ENCODE data around the gene EIF2B1. TPM values are rescaled to one million over a fixed set of nuclear protein-coding genes. Genes with fewer than 3 reads are reported as not detected.

The EIF2B1 gene
- 10 to 100 TPM; 41.8 to 55.1 (median 48.4) TPM for polyA plus RNA-seq (ENCODE audit: insufficient read length in 10 of 10)
- long read RNA-seq, donor 1, transcript EIF2B1-201 (9 exons, 2,477 nt), result major isoform, 9 of 20 reads
- long read RNA-seq, donor 1, partial matches to known transcripts, result 6 of 20 reads
- long read RNA-seq, donor 1, other reads (novel, unspliced or antisense), result 0 of 20 reads
- long read RNA-seq, donor 2, transcript EIF2B1-201 (9 exons, 2,477 nt), result major isoform, 5 of 9 reads
- long read RNA-seq, donor 2, partial matches to known transcripts, result 0 of 9 reads
- long read RNA-seq, donor 2, other reads (novel, unspliced or antisense), result 0 of 9 reads
- long read RNA-seq, donor 3, result 0 reads
- long read RNA-seq, donor 4, transcript EIF2B1-201 (9 exons, 2,477 nt), result major isoform, 14 of 16 reads
- long read RNA-seq, donor 4, partial matches to known transcripts, result 0 of 16 reads
- long read RNA-seq, donor 4, other reads (novel, unspliced or antisense), result 0 of 16 reads
- long read RNA-seq, donor 5, transcript EIF2B1-204 (5 exons, 1,768 nt), result minor isoform, 5 of 31 reads
- long read RNA-seq, donor 5, transcript EIF2B1-202 (4 exons, 622 nt), result minor isoform, 5 of 31 reads
- long read RNA-seq, donor 5, transcript EIF2B1-201 (9 exons, 2,477 nt), result major isoform, 16 of 31 reads
- long read RNA-seq, donor 5, partial matches to known transcripts, result 5 of 31 reads
- long read RNA-seq, donor 5, other reads (novel, unspliced or antisense), result 0 of 31 reads
- long read RNA-seq, donor 6, transcript EIF2B1-201 (9 exons, 2,477 nt), result major isoform, 17 of 21 reads
- long read RNA-seq, donor 6, partial matches to known transcripts, result 0 of 21 reads
- long read RNA-seq, donor 6, other reads (novel, unspliced or antisense), result 0 of 21 reads
- long read RNA-seq, donor 7, transcript EIF2B1-201 (9 exons, 2,477 nt), result major isoform, 9 of 21 reads
- long read RNA-seq, donor 7, partial matches to known transcripts, result 6 of 21 reads
- long read RNA-seq, donor 7, other reads (novel, unspliced or antisense), result 0 of 21 reads
- long read RNA-seq, donor 8, transcript EIF2B1-201 (9 exons, 2,477 nt), result major isoform, 11 of 13 reads
- long read RNA-seq, donor 8, partial matches to known transcripts, result 0 of 13 reads
- long read RNA-seq, donor 8, other reads (novel, unspliced or antisense), result 0 of 13 reads
- long read RNA-seq, donor 9, partial matches to known transcripts, result 0 of 2 reads
- long read RNA-seq, donor 9, other reads (novel, unspliced or antisense), result 0 of 2 reads

DNA sequence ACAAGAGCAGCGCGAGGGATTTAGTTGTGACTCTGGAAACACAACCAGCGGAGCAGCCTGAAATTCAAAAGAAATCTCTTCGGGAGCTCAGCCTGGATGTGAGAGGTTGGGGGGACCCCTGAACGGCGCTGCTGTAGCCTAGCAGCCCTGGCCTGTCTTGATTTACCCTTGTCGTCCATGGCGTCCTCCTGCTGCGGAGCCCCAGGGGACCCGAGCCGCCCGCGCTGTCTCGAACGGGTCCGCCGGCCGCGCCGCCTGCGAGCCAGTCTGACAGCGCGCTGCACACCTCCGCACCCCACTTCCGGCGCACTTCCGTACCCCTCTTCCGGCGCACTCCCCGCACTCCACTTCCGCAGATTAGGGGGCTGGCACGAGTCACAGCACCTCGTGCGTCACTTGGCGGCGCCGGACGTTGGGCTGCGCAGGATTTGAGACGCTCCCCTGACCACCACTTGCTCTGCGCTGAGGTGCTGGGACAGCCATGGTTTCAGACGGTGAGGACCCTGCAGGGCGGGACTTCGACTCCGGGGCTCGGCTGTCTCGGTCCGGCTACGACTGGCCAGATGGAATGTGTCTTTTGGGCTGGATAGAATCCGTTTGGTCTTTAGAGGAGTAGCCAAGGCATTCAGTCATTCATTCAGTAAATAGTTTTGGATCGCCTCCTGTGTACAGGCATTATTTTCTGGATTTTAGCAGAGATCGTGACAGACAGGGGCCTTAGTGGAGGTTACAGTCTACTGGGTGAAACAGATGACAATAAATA lies at the start of gene EIF2B1, which contains the start of gene GTF2H3:
TSS of gene EIF2B1 (minus strand) at position 308 of the 763 bp plus-strand sequence. CDS start at position 179, 129 bp downstream.
TSS of gene GTF2H3 (plus strand) at position 451 of the 763 bp plus-strand sequence. CDS start at position 482, 31 bp downstream.
- DNase-seq, result peak; percentile 97 to 99 (median 99)

GRCh38 chr12:123681605-123682004 lies 48.1 kb upstream of the EIF2B1 start:
- no peak for DNase-seq

- DNase-seq, result no peak
These were observed 45.5 kb upstream of the EIF2B1 start for GRCh38 chr12:123678981-123679380.

DNA sequence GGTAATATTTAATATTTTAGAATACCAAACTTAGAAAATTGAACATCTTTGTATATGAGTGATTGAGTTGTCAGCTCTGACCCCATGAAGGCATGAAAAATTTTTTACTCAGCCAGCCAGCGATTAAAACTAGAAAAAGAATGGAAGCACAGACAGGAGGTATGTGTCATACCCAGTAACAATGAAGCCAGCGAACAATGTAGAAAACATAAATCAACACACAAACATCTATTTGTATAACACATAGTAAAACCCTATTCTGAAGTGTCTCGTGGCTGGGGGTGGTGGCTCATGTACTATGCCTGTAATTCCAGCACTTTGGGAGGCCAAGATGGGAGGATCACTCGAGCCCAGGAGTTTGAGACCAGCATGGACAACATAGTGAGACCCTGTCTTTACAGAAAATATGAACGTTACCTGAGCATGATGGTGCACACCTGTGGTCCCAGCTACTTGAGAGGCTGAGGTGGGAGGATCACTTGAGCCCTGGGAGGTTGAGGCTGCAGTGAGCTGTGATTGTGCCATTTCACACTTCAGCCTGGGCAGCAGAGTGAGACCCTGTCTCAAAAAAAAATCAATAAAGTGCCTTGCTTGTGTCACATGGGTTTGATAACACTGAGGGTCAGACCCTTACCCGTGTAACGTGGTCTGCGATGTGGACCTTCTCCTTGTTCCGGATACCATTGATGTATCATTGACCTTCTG lies 43.3 kb upstream of the EIF2B1 start:
- no peak for DNase-seq

GRCh38 chr12:123675436-123675835 lies 42.0 kb upstream of the EIF2B1 start:
- no peak for DNase-seq

DNA sequence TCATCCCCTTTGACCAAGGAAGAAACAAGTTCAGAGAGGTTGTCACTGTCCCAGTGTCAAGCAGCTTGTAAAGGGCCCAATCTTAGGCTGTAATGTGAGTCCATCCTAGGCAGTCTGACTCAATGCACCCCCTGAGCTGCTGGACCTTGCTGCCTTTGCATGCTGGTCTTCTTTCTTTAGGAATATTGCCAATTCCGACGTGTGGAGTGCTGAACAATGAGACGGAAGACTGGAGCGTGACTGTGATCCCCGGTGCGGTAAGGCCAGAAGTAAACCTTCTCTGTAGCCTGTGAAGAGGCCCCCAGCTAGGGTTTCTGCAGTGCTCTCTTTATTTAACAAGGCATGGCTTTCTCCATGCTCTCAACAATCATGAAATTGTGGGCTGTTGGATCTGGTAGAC lies 38.4 kb upstream of the EIF2B1 start:
- no peak for DNase-seq

- DNase-seq, result peak; percentile 84 to 95 (median 92)
These were observed 37.6 kb upstream of the EIF2B1 start, which contains the start of gene TCTN2 for GRCh38 chr12:123670882-123671728. Gene TCTN2, plus strand, starts transcription at chr12:123671113. Its CDS starts 128 bp downstream, at chr12:123671241.

DNA sequence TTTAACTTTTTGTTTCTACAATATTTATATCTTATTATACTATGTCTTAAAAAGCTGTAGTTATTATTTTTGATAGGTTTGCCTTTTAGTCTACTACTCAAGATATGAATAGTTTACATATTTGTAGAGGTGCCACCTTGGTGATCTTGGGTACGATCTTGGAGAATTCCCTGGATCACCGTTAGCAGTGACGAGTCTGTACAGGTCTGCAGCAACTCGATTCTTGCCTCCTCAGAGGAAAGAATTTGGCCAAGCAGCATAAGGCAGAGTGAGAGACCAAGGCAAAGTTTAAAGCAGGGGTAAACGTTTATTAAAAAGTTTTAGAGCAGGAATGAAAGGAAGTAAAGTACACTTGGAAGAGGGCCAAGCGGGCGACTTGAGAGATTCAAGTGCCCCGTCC lies 34.3 kb upstream of the EIF2B1 start:
- DNase-seq, result no peak

DNA sequence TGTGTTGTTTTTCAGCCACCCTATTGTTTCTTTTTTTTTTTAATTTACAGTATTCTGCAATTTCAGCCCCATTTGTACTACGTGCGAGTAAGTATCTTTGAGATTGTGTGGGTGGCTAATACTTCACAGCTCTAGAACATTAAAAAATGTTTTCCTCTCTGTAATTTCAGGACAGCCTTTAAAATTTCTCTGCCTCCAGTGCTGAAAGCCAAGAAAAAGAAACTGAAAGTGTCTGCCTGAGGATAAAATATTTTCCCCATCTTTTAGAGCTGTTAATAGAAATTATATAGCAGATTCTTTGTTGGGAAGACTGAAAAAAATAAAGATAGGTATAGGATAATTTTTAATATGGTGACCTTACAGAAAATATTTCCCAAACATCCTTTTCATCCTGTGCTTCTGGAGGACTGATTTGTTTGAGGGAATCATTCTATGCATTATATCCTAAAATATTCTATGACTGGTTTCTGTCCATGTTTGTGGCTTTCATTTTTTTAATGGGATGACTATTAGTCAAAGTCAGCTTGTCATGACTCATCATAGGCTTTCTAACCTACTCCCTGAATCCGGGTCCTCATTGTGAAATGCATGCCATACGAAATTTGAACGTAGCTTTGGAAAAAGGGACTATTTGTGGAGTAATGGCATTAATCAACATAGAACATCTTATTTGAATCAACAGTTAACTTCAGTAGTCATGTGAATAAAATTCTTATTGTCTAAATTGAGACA lies 26.7 kb upstream of the EIF2B1 start:
- peak in 1 of 3 donors; percentile 66 for DNase-seq

- no peak for DNase-seq
These were observed 23.7 kb upstream of the EIF2B1 start for GRCh38 chr12:123657211-123657610.

DNA sequence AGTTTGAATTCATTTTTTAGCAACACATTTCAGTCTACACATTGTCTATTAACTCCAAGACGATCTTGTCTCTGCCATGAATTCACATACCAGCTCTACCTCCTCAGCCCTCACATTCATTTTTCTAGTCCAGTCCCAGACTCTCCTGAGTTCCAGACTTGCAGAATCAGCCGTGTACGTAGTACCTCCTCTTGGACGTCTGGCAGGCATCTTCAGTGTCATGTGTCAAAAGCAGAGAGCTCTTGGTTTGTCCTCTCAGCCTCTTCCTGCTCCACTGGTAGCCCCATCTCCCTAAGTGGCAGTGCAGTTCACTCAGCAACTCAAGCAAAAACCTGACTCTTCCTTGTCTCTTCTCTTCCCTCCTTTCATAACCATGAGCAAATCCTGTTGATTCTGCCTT lies 22.9 kb upstream of the EIF2B1 start:
- DNase-seq, result no peak

DNA sequence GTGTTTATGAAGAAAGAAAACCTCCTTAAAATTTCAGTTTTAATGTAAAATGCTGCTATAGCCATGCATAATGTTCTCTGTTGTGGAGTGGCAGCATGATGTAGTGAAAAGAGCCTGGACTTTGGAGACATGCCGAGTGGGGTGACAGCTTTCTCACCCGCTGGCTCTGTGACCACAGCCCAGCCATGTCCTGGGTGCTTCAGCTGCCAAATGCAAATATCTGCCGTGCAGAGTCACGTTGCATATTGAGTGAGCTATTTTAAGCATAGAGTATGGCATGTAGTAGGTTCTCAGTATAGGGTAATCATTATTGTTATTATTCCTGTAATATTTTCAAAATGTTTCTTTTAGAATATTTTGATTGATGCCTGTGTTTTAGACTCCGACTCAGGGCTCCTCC lies 21.9 kb upstream of the EIF2B1 start:
- DNase-seq, result no peak

- DNase-seq, result no peak
These were observed 20.7 kb upstream of the EIF2B1 start for GRCh38 chr12:123654129-123654701.

GRCh38 chr12:123648401-123648800 lies 14.9 kb upstream of the EIF2B1 start:
- no peak for DNase-seq

- no peak for DNase-seq
These were observed 12.4 kb upstream of the EIF2B1 start for GRCh38 chr12:123645878-123646277.

- DNase-seq, result no peak
These were observed 11.9 kb upstream of the EIF2B1 start for GRCh38 chr12:123645380-123645779.

- no peak for DNase-seq
These were observed 10.4 kb upstream of the EIF2B1 start for GRCh38 chr12:123643911-123644310.

DNA sequence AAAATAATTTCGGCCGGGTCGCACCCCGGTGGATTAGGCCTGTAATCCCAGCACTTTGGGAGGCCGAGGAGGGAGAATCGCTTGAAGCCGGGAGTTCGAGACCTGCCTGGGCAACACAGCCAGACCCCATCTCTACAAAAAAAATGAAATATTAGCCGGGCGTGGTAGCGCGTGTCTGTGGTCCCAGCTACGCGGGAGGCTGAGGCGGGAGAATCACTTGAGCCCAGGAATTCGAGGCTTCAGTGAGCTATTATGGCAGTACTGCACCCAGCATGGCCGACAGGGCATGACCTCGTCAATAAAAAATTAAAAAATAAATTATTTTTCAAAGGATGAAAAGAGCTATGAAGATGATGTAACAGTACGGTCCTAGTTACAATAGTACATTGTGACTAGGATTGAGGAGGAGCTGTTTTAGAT lies 666 bp upstream of the EIF2B1 start:
- DNase-seq, result no peak
